ENCODE measurements around the gene FANCC.

The FANCC gene

GRCh38 chr9:95182854-95183563, 134.5 kb downstream of the FANCC start:
- no peak for DNase-seq

- DNase-seq = no peak
Observed at GRCh38 chr9:95181835-95182234, 135.7 kb downstream of the FANCC start.

- DNase-seq = no peak
Observed at GRCh38 chr9:95181226-95181818, 136.2 kb downstream of the FANCC start.

GRCh38 chr9:95177617-95178016, 139.9 kb downstream of the FANCC start:
- DNase-seq = no peak

GRCh38 chr9:95176755-95177319, 140.7 kb downstream of the FANCC start:
- DNase-seq = no peak

- no peak for DNase-seq
Observed at GRCh38 chr9:95175523-95175922, 142.0 kb downstream of the FANCC start.

- DNase-seq = no peak
Observed at GRCh38 chr9:95174038-95174437, 143.5 kb downstream of the FANCC start.

- DNase-seq = no peak
Observed at GRCh38 chr9:95171596-95171995, 145.9 kb downstream of the FANCC start.

GRCh38 chr9:95171001-95171400, 146.5 kb downstream of the FANCC start:
- DNase-seq = peak; percentile 38

- peak; percentile 88 for DNase-seq
Observed at GRCh38 chr9:95167998-95168397, 149.5 kb downstream of the FANCC start.

GRCh38 chr9:95165004-95165403, 152.5 kb downstream of the FANCC start:
- no peak for DNase-seq

GRCh38 chr9:95157481-95158151, 159.9 kb downstream of the FANCC start:
- DNase-seq = peak; percentile 71

GRCh38 chr9:95156074-95156473, 161.4 kb downstream of the FANCC start:
- no peak for DNase-seq

GRCh38 chr9:95155220-95155619, 162.3 kb downstream of the FANCC start:
- DNase-seq = no peak

- DNase-seq = no peak
Observed at GRCh38 chr9:95150903-95151302, 166.6 kb downstream of the FANCC start.

GRCh38 chr9:95148208-95148520, 169.3 kb downstream of the FANCC start:
- no peak for DNase-seq

GRCh38 chr9:95147452-95148207, 169.9 kb downstream of the FANCC start:
- no peak for DNase-seq

GRCh38 chr9:95143591-95144561, 173.6 kb downstream of the FANCC start:
- DNase-seq = no peak

- no peak for DNase-seq
Observed at GRCh38 chr9:95142728-95143127, 174.8 kb downstream of the FANCC start.

- DNase-seq = no peak
Observed at GRCh38 chr9:95142315-95142714, 175.2 kb downstream of the FANCC start.

- peak; percentile 16 for DNase-seq
Observed at GRCh38 chr9:95140821-95141220, 176.7 kb downstream of the FANCC start.

- no peak for DNase-seq
Observed at GRCh38 chr9:95139126-95139525, 178.4 kb downstream of the FANCC start.

Measured in EL (cell line).